GM12878 (cell line): Measurements from ENCODE around the gene BAG5. TPM values are rescaled to one million over a fixed set of nuclear protein-coding genes. Genes with fewer than 3 reads are reported as not detected.

Experiments used
- ATAC-seq: fragments of 200-7000 bp; cut with Tn5 transposase; 3 replicates; pipeline ENCODE4 v1.9.1; 2020; ENCODE audit warnings: mild to moderate bottlenecking, moderate library complexity
- BruUV-seq: library from RNA; stranded (reverse); fragments of 400-500 nt; replicated peaks from 2 replicates; lab custom pipeline; 2021; lab: Mats Ljungman, UMichigan
- CTCF ChIA-PET: fragments of 300-600 bp; sonication (Branson Sonifier 250); formaldehyde crosslinking; extraction: SDS; loops from one replicate; lab custom pipeline; 2021; ENCODE audit warnings: inconsistent platforms; lab: Yijun Ruan, JAX
- POLR2A ChIA-PET: fragments of 350-600 bp; formaldehyde crosslinking; extraction: SDS; loops from one replicate; lab custom pipeline; 2021; ENCODE audit warnings: inconsistent platforms; lab: Charles Lee
- RAD21 ChIA-PET: fragments of 300-600 bp; sonication (Branson Sonifier 250); formaldehyde crosslinking; loops from one replicate; lab custom pipeline; 2023; ENCODE audit warnings: antibody characterized with exemption; ENCODE audit not compliant: unreplicated experiment; lab: Charles Lee
- SMC1A ChIA-PET: fragments of 300-600 bp; sonication (Branson Sonifier 250); formaldehyde crosslinking; loops from one replicate; lab custom pipeline; 2023; ENCODE audit not compliant: unreplicated experiment, uncharacterized antibody; lab: Charles Lee
- DNase-seq: peaks from one replicate; pipeline ENCODE4 v3.0.0-alpha.2; 2011; ENCODE audit warnings: low read depth, low spot score
- FAIRE-seq: peaks from 3 replicates; lab custom pipeline; 2011; peaks lifted over from hg19 to GRCh38; lab: Jason Lieb, UNC
- H2AFZ ChIP-seq: 2 replicates; pipeline ENCODE4 v1.6.0; 2011; ENCODE audit warnings: low read depth, low read length, control low read depth; ENCODE audit not compliant: control insufficient read depth
- H3K27ac ChIP-seq: 2 replicates; pipeline ENCODE4 v1.5.1; 2011; ENCODE audit warnings: control low read depth; ENCODE audit not compliant: control insufficient read depth, insufficient read depth
- H3K27me3 ChIP-seq, 2 experiments: replicated peaks in 1 of 2; 2 replicates each; pipeline versions ENCODE4 v1.6.0 to v1.6.1; 2011; ENCODE audit warnings: low read length in 1 of 2; ENCODE audit not compliant: control insufficient read depth in 2 of 2, insufficient read depth in 2 of 2
- H3K36me3 ChIP-seq, 2 experiments: 2 replicates each; pipeline ENCODE4 v1.5.1; 2011; ENCODE audit warnings: low read length in 1 of 2; ENCODE audit not compliant: control insufficient read depth in 2 of 2, insufficient read depth in 2 of 2
- H3K4me1 ChIP-seq: 2 replicates; pipeline ENCODE4 v1.6.1; 2011; ENCODE audit warnings: mild to moderate bottlenecking, low read length, moderate library complexity, mixed read lengths; ENCODE audit not compliant: control insufficient read depth, insufficient read depth
- H3K4me2 ChIP-seq: 2 replicates; pipeline ENCODE4 v1.6.0; 2011; ENCODE audit warnings: control low read depth; ENCODE audit not compliant: control insufficient read depth, insufficient read depth
- H3K4me3 ChIP-seq: fragments of 200-600 bp; sonication (generic); 2 replicates; pipeline ENCODE4 v1.5.1; 2016
- H3K79me2 ChIP-seq: 2 replicates; pipeline ENCODE4 v1.6.0; 2011; ENCODE audit warnings: low read length; ENCODE audit not compliant: control insufficient read depth, insufficient read depth
- H3K9ac ChIP-seq: 2 replicates; pipeline ENCODE4 v1.8.0; 2011; ENCODE audit warnings: low read length, control low read depth, mixed read lengths; ENCODE audit not compliant: control insufficient read depth, insufficient read depth
- H3K9me3 ChIP-seq: replicated peaks from 3 replicates; pipeline ENCODE4 v1.5.1; 2011; ENCODE audit warnings: mild to moderate bottlenecking, low read length; ENCODE audit not compliant: control insufficient read depth, insufficient read depth
- H4K20me1 ChIP-seq: 2 replicates; pipeline ENCODE4 v1.6.0; 2011; ENCODE audit not compliant: control insufficient read depth, insufficient read depth
- BRCA1 ChIP-seq: IDR thresholded peaks from 2 replicates; pipeline ENCODE4 v1.6.1; 2011; ENCODE audit warnings: low read depth, low read length, improper control_type of control experiment
- E2F8 ChIP-seq: fragments of 450-650 bp; IDR thresholded peaks from 2 replicates; pipeline ENCODE4 v1.6.1; 2018; ENCODE audit warnings: mild to moderate bottlenecking, low read depth, moderate library complexity; ENCODE audit not compliant: partially characterized antibody
- ESRRA ChIP-seq: IDR thresholded peaks from 2 replicates; pipeline ENCODE4 v1.6.1; 2012; ENCODE audit warnings: mild to moderate bottlenecking, low read length, improper control_type of control experiment
- EZH2 ChIP-seq: IDR thresholded peaks from 2 replicates; pipeline ENCODE4 v1.6.1; 2012; ENCODE audit warnings: low read depth, mild to moderate bottlenecking, control low read depth, inconsistent platforms, low read length, borderline replicate concordance; ENCODE audit not compliant: control insufficient read depth
- FOXK2 ChIP-seq: fragments of 450-650 bp; IDR thresholded peaks from 2 replicates; pipeline ENCODE4 v1.6.1; 2017; ENCODE audit warnings: mild to moderate bottlenecking, moderate library complexity
- HDGF ChIP-seq: fragments of 450-650 bp; IDR thresholded peaks from 2 replicates; pipeline ENCODE4 v1.6.1; 2016; ENCODE audit warnings: antibody characterized with exemption
- IKZF1 ChIP-seq: fragments of 450-650 bp; conservative IDR thresholded peaks from 2 replicates; pipeline ENCODE4 v1.6.1; 2017; ENCODE audit warnings: antibody characterized with exemption, mild to moderate bottlenecking
- NFXL1 ChIP-seq: fragments of 450-650 bp; IDR thresholded peaks from 2 replicates; pipeline ENCODE4 v1.6.1; 2017; ENCODE audit warnings: antibody characterized with exemption, mild to moderate bottlenecking, borderline replicate concordance
- PAX8 ChIP-seq: fragments of 450-650 bp; IDR thresholded peaks from 2 replicates; pipeline ENCODE4 v1.6.1; 2017; ENCODE audit warnings: mild to moderate bottlenecking, moderate library complexity
- USF2 ChIP-seq: IDR thresholded peaks from 2 replicates; pipeline ENCODE4 v1.6.1; 2011; ENCODE audit warnings: low read depth, low read length, improper control_type of control experiment, borderline replicate concordance
- WGBS: methylation state at CpG from one replicate; pipeline ENCODE4 v1.1.6; 2016; ENCODE audit warnings: low lambda C conversion rate; ENCODE audit not compliant: insufficient replicate concordance, insufficient coverage; ENCODE audit errors: missing lambda C conversion rate; 5-methylcytosine and 5-hydroxymethylcytosine counted together
- in situ Hi-C: fragments of 300-500 bp; cut with MboI; formaldehyde crosslinking; loops from 9 replicates; pipeline ENCODE4 v1.14.3; 2018; ENCODE audit warnings: mixed read lengths
- intact Hi-C: fragments of 100-400 bp; cut with micrococcal nuclease; formaldehyde crosslinking; loops from one replicate; pipeline ENCODE4 v1.14.2; 2022; ENCODE audit not compliant: unreplicated experiment
- polyA plus RNA-seq, 11 experiments: library from polyadenylated mRNA; depleted of rRNA in 4 of 11; unstranded in 6 of 11; stranded (reverse) in 5 of 11; fragments of >200 nt; fragmentation: Nextera tagmentation in 4 of 11; fragmentation: Illumina TruSeq in 1 of 11; extraction: Ambion mirVana in 4 of 11; extraction: Trizol in 1 of 11; gene quantifications; 1 replicate in 1 of 11; 2 replicates in 10 of 11; pipeline versions ENCODE4 v1.2.1 to v1.2.3, GENCODE V29; 2011 to 2016; ENCODE audit warnings: inconsistent platforms in 2 of 11, missing spikeins in 2 of 11, low read depth in 1 of 11
- total RNA-seq, 4 experiments: library from RNA; depleted of rRNA in 3 of 4; stranded (reverse); fragments of >200 nt in 3 of 4; fragmentation: Illumina TruSeq in 1 of 4; extraction: Trizol in 1 of 4; gene quantifications; 2 replicates each; pipeline versions ENCODE4 v1.2.1 to v1.2.3, GENCODE V29; 2013 to 2021

The BAG5 gene
- total and polyA plus RNA-seq, 10 of the 15 experiments (the other 5 are each of a cell fraction or from before 2014, with no cell fraction given): 9.9 to 30.5 (median 20.1) TPM

- Histone ChIP-seq H3K9ac (no peak overlapping the region), H3K4me2 (no peak overlapping the region), H4K20me1 (no peaks in the 10 kb centered on the region), H3K36me3 (no peaks in the 10 kb centered on the region), H3K9me3 (no peaks in the 10 kb centered on the region), H3K79me2 (no peaks in the 10 kb centered on the region), H3K4me3 (no peak overlapping the region), H2AFZ (no peak overlapping the region), H3K27me3 (no peaks in the 10 kb centered on the region), H3K4me1 (no peaks in the 10 kb centered on the region), H3K27ac (no peak overlapping the region)
- in situ Hi-C loops: no loop called here
- no TSS peak for BruUV-seq
- WGBS: 77% methylated on average over 16 of the region's 18 CpGs
- ChIA-PET POLR2A (no interaction called here), RAD21 (interaction anchor here (2.5 kb wide), 1 partner anchor 29 kb away, joined by 25 read pairs; no protein-coding TSS in a partner anchor), SMC1A (interaction anchor here (0.6 to 1.2 kb wide), 2 partner anchors 16 to 21 kb away, joined by 3 read pairs; no protein-coding TSS in a partner anchor), CTCF (interaction anchor here (0.9 to 5.7 kb wide), 4 partner anchors 10 to 29 kb away, joined by 3 to 53 read pairs (median 8); no protein-coding TSS in a partner anchor)
- TF ChIP-seq IKZF1 (no peak), HDGF (no peak), BRCA1 (no peak)
- intact Hi-C loops: no loop called here
- no peak for DNase-seq
- no peak for FAIRE-seq
- ATAC-seq: no peak
Observed at GRCh38 chr14:103547941-103548462, 14.5 kb downstream of the BAG5 start.

GRCh38 chr14:103547455-103547940 is 15.0 kb downstream of the BAG5 start:
- FAIRE-seq: no peak
- CTCF ChIA-PET: interaction anchor here (0.6 to 5.7 kb wide), 6 partner anchors 11 to 46 kb away, joined by 3 to 53 read pairs (median 3); no protein-coding TSS in a partner anchor
- TF ChIP-seq NFXL1: no peak
- no peak for TF ChIP-seq USF2
- no peak for TF ChIP-seq E2F8
- TF ChIP-seq FOXK2: no peak
- TF ChIP-seq EZH2: no peak
- TF ChIP-seq PAX8: no peak
- TF ChIP-seq ESRRA: no peak

More at GRCh38 chr14:103547455-103547940, 15.0 kb downstream of the BAG5 start:
- ChIA-PET RAD21 (interaction anchor here (0.5 to 2.5 kb wide), 7 partner anchors 20 to 121 kb away, joined by 3 to 25 read pairs (median 4); no protein-coding TSS in a partner anchor), SMC1A (interaction anchor here (0.6 to 1.5 kb wide), 3 partner anchors 17 to 29 kb away, joined by 3 to 13 read pairs (median 3); no protein-coding TSS in a partner anchor), POLR2A (no interaction called here)
- Histone ChIP-seq H4K20me1 (no peaks in the 10 kb centered on the region), H3K4me3 (no peak overlapping the region), H3K36me3 (no peaks in the 10 kb centered on the region), H3K4me1 (no peaks in the 10 kb centered on the region), H3K4me2 (no peak overlapping the region), H3K9ac (no peak overlapping the region), H3K27ac (no peak overlapping the region), H3K79me2 (no peaks in the 10 kb centered on the region), H3K9me3 (no peaks in the 10 kb centered on the region), H3K27me3 (no peaks in the 10 kb centered on the region), H2AFZ (no peak overlapping the region)
- ATAC-seq: no peak
- in situ Hi-C loops: no loop called here
- no peak for DNase-seq
- BruUV-seq: no TSS peak
- intact Hi-C loops: no loop called here
- 49% methylated on average over 9 of the region's 11 CpGs for WGBS
